Lower leg skin (tissue), 3 donors: Measurements from ENCODE around the gene DNMT3L.
"Not testable (repeated sequence)": the region's sequence is repeated elsewhere in the genome, so short reads cannot be mapped to it uniquely, and the experiment has no call there.

ENCODE experiments used
- POLR2A ChIP-seq, 2 donors: fragments of 450-650 bp; IDR thresholded peaks; one replicate each; pipeline ENCODE4 v1.6.1; 2016 to 2017; ENCODE audit warnings: antibody characterized with exemption in 2 of 2, mild to moderate bottlenecking in 1 of 2, moderate library complexity in 1 of 2
- TF ChIP-seq, protein P1 (sequence below), 3 donors: fragments of 450-650 bp; IDR thresholded peaks; one replicate each; pipeline ENCODE4 v1.5.1; 2016; ENCODE audit warnings: antibody characterized with exemption in 3 of 3, mild to moderate bottlenecking in 3 of 3, moderate library complexity in 2 of 3

DNA sequence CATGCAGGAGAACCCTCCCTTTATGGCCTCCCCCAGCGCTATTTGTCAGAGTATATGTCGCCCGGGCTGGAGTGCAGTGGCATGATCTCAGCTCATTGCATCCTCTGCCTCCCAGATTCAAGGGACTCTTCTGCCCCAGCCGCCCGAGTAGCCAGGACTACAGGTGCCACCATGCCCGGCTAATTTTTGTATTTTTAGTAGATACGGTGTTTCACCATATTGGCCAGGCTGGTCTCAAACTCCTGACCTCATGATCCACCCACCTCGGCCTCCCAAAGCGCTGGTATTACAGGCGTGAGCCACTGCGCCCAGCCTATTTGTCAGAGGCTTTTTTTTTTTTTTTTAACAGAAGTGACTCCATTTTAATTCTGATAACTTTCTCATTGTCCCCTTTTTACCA, 61.7 kb downstream of the DNMT3L start:
- TF ChIP-seq, protein P1, sequence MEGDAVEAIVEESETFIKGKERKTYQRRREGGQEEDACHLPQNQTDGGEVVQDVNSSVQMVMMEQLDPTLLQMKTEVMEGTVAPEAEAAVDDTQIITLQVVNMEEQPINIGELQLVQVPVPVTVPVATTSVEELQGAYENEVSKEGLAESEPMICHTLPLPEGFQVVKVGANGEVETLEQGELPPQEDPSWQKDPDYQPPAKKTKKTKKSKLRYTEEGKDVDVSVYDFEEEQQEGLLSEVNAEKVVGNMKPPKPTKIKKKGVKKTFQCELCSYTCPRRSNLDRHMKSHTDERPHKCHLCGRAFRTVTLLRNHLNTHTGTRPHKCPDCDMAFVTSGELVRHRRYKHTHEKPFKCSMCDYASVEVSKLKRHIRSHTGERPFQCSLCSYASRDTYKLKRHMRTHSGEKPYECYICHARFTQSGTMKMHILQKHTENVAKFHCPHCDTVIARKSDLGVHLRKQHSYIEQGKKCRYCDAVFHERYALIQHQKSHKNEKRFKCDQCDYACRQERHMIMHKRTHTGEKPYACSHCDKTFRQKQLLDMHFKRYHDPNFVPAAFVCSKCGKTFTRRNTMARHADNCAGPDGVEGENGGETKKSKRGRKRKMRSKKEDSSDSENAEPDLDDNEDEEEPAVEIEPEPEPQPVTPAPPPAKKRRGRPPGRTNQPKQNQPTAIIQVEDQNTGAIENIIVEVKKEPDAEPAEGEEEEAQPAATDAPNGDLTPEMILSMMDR (IDR thresholded peaks at IDR 0.05), result not testable (repeated sequence)
- TF ChIP-seq POLR2A (IDR thresholded peaks at IDR 0.05), result not testable (repeated sequence)
